Spleen (tissue), 11 donors: ENCODE results near the gene FYB1. TPM values are rescaled to one million over a fixed set of nuclear protein-coding genes. Genes with fewer than 3 reads are reported as not detected.

Experiments
- DNase-seq: peaks from one replicate; pipeline ENCODE4 v3.0.0-alpha.2; 2020
- H3K27ac ChIP-seq, 8 donors: fragments of 200-600 bp; sonication (generic) in 7 of 8; 1 replicate in 4 of 8; 2 replicates in 4 of 8; pipeline versions ENCODE4 v1.5.0 to v1.8.0; 2016 to 2021; ENCODE audit warnings: inconsistent platforms in 4 of 8, mild to moderate bottlenecking in 4 of 8, moderate library complexity in 1 of 8
- H3K27me3 ChIP-seq, 7 donors: fragments of 200-600 bp; sonication (generic) in 6 of 7; replicated peaks in 1 of 7; 1 replicate in 4 of 7; 2 replicates in 3 of 7; pipeline versions ENCODE4 v1.5.0 to v1.8.0; 2016 to 2021; ENCODE audit warnings: inconsistent platforms in 3 of 7, mild to moderate bottlenecking in 1 of 7
- H3K36me3 ChIP-seq, 6 donors: fragments of 200-600 bp; sonication (generic) in 5 of 6; 1 replicate in 4 of 6; 2 replicates in 2 of 6; pipeline versions ENCODE4 v1.5.0 to v1.8.0; 2016 to 2021; ENCODE audit warnings: inconsistent platforms in 2 of 6
- H3K4me1 ChIP-seq, 6 donors: fragments of 200-600 bp; sonication (generic) in 5 of 6; 1 replicate in 3 of 6; 2 replicates in 3 of 6; pipeline versions ENCODE4 v1.5.0 to v1.8.0; 2016 to 2021; ENCODE audit warnings: inconsistent platforms in 3 of 6
- H3K4me3 ChIP-seq, 8 donors: fragments of 200-600 bp; sonication (generic) in 7 of 8; 1 replicate in 4 of 8; 2 replicates in 4 of 8; pipeline versions ENCODE4 v1.5.0 to v1.8.0; 2016 to 2021; ENCODE audit warnings: inconsistent platforms in 4 of 8, mild to moderate bottlenecking in 4 of 8, moderate library complexity in 2 of 8
- H3K9me3 ChIP-seq, 8 donors: fragments of 200-600 bp; sonication (generic) in 7 of 8; 1 replicate in 4 of 8; 2 replicates in 4 of 8; pipeline versions ENCODE4 v1.5.0 to v1.8.0; 2016 to 2021; ENCODE audit warnings: inconsistent platforms in 4 of 8
- POLR2A ChIP-seq, 3 donors: fragments of 450-650 bp; IDR thresholded peaks; one replicate each; pipeline ENCODE4 v1.5.1; 2017; ENCODE audit warnings: antibody characterized with exemption in 3 of 3, mild to moderate bottlenecking in 1 of 3
- POLR2AphosphoS5 ChIP-seq, 3 donors: sonication (generic); formaldehyde crosslinking; IDR thresholded peaks; one replicate each; pipeline ENCODE4 v1.5.1; 2017; ENCODE audit warnings: antibody characterized with exemption in 3 of 3
- WGBS, 5 donors: extraction: QIAGEN DNeasy Blood & Tissue Kit in 3 of 5; methylation state at CpG; one replicate each; pipeline versions ENCODE4 v1.1.5 to v1.1.7; 2013 to 2018; 5-methylcytosine and 5-hydroxymethylcytosine counted together
- intact Hi-C: fragments of 100-400 bp; cut with DNase I; formaldehyde crosslinking; loops from one replicate; pipeline ENCODE4 v1.15.0; 2023; ENCODE audit warnings: low total_unique reads
- polyA plus RNA-seq, 3 donors: library from polyadenylated mRNA; stranded (reverse); fragments of 200-250 nt; gene quantifications; one replicate each; pipeline ENCODE4 v1.2.1, GENCODE V29; 2013
- total RNA-seq, 7 donors: library from RNA; depleted of rRNA in 3 of 7; stranded (reverse); fragments of >200 nt in 3 of 7; fragmentation: NEBNext Ultra II Directional in 4 of 7; extraction: Animal tissue kit (Norgen Biotek cat#: 25700) in 4 of 7; gene quantifications; one replicate each; pipeline versions ENCODE4 v1.1.0 to v1.2.1, GENCODE V29; 2016 to 2021
- TF ChIP-seq, protein P1 (sequence below), 11 experiments: fragments of 200-600 bp in 7 of 11; fragments of 450-650 bp in 4 of 11; sonication (generic) in 4 of 11; IDR thresholded peaks in 8 of 11; conservative IDR thresholded peaks in 3 of 11; 1 replicate in 7 of 11; 2 replicates in 4 of 11; pipeline versions ENCODE4 v1.4.0 to v1.8.0; 2016 to 2021; ENCODE audit warnings: antibody characterized with exemption in 11 of 11, inconsistent platforms in 4 of 11, mild to moderate bottlenecking in 1 of 11
- donor health status: healthy with polysubstance abuse.
- donor health status: DM: no; HTN: no; CAD: no; lungs with moderate emphysema.
- donor health status: DM: no; HTN: no; CAD: no.
- donor health status: Bipolar disorder and iron deficiency.
- donor health status: healthy.
- donor health status: DM: no; HTN: no; CAD: no.
- donor health status: DM: yes; HTN: yes; CAD: no.

The FYB1 gene
- total and polyA plus RNA-seq, 10 donors: 21.0 to 287 (median 200) TPM

DNA sequence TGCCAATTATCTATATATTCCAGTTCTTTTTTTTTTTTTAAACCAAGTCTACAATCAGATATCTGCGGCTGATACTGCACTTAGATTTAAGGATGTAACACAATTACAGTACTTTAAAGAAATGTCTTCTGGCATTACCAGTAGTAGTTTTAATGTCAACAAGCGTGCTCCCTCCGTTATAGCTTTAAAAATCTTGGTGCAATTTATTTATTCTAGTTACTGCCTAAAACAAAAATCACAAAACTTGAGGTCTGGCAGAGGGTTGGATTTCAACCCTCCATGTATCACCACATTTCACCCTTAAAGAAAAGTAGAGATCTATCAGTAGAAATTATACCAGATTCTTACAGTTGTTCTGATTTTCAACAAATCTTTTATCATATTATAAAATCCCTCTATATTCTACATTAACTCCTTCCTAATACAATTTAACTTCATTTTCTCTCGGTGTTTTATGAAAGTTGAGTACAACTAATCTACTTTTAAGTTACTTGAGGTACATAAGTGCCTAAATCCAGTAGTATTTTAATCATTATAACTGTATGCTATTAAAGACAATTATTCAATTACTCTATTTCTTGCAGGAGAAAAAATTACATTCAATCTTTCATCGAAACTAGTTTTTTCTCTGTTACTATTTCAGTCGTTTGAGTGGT lies 143.1 kb downstream of the FYB1 start:
- H3K4me3 ChIP-seq: peak overlapping the region in 1 of 8 donors; percentile 51
- peaks cover 0 to 12% (median 0%) of the 10 kb centered on the region in 7 donors for H3K27me3 ChIP-seq
- TF ChIP-seq POLR2AphosphoS5 (IDR thresholded peaks at IDR 0.05) (no peak), POLR2A (IDR thresholded peaks at IDR 0.05) (no peak)
- TF ChIP-seq, protein P1, sequence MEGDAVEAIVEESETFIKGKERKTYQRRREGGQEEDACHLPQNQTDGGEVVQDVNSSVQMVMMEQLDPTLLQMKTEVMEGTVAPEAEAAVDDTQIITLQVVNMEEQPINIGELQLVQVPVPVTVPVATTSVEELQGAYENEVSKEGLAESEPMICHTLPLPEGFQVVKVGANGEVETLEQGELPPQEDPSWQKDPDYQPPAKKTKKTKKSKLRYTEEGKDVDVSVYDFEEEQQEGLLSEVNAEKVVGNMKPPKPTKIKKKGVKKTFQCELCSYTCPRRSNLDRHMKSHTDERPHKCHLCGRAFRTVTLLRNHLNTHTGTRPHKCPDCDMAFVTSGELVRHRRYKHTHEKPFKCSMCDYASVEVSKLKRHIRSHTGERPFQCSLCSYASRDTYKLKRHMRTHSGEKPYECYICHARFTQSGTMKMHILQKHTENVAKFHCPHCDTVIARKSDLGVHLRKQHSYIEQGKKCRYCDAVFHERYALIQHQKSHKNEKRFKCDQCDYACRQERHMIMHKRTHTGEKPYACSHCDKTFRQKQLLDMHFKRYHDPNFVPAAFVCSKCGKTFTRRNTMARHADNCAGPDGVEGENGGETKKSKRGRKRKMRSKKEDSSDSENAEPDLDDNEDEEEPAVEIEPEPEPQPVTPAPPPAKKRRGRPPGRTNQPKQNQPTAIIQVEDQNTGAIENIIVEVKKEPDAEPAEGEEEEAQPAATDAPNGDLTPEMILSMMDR (IDR thresholded peaks at IDR 0.05 in 8 of 11, conservative IDR thresholded peaks at IDR 0.05 in 3 of 11): no peak
- no peaks in the 10 kb centered on the region for H3K9me3 ChIP-seq
- H3K36me3 ChIP-seq: no peaks in the 10 kb centered on the region
- peak overlapping the region in 7 of 8 donors; percentile 41 to 100 (median 77) for H3K27ac ChIP-seq
- DNase-seq: no peak
- peaks cover 19 to 62% (median 46%) of the 10 kb centered on the region in 6 donors for H3K4me1 ChIP-seq
- intact Hi-C loops: no loop called here
- WGBS, 5 donors: 66 to 78% (median 74%) methylated on average over 6 of the region's 6 CpGs

- H3K9me3 ChIP-seq: no peaks in the 10 kb centered on the region
- peaks cover 0 to 2% (median 0%) of the 10 kb centered on the region in 7 donors for H3K27me3 ChIP-seq
- WGBS, 5 donors: 0 to 1% (median 0%) methylated on average over 41 to 94 of the region's 94 CpGs
- H3K4me1 ChIP-seq: peaks cover 24 to 72% (median 52%) of the 10 kb centered on the region in 6 donors
- TF ChIP-seq POLR2A (IDR thresholded peaks at IDR 0.05) (peak in 2 of 3 donors; percentile 2 to 71), POLR2AphosphoS5 (IDR thresholded peaks at IDR 0.05) (peak; percentile 89 to 97 (median 94))
- TF ChIP-seq, protein P1 (IDR thresholded peaks at IDR 0.05 in 8 of 11, conservative IDR thresholded peaks at IDR 0.05 in 3 of 11): peak in 1 of 11 experiments; percentile 11
- peak within 1 kb of the TSS; percentile 97 to 100 (median 99) for H3K27ac ChIP-seq
- intact Hi-C loops: no loop called here
- peak within 1 kb of the TSS; percentile 66 to 91 (median 84) for H3K4me3 ChIP-seq
- DNase-seq: peak; percentile 98
- H3K36me3 ChIP-seq: peaks cover 0 to 8% (median 1%) of the 10 kb centered on the region in 6 donors
These were observed 145.1 kb downstream of the FYB1 start, which contains the start of gene RICTOR for GRCh38 chr5:39074017-39074814. Gene RICTOR, minus strand, starts transcription at chr5:39074399. Its CDS starts 22 bp downstream, at chr5:39074377.

DNA sequence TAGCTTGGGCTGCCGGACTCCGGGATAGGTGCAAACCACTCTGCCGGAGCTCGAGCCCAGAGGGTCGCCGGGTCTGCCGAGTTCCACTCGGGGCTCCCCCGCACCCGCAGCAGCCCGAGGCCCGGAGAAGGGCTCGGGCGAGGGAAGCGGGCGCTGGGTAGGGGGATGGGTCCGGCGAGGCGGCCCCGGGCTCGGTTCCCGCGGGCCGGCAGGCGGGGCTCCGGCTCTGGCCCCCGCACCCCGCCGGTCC lies 145.7 kb downstream of the FYB1 start:
- H3K27ac ChIP-seq: peak overlapping the region; percentile 97 to 100 (median 99)
- peaks cover 24 to 77% (median 52%) of the 10 kb centered on the region in 6 donors for H3K4me1 ChIP-seq
- H3K27me3 ChIP-seq: no peaks in the 10 kb centered on the region
- intact Hi-C loops: no loop called here
- H3K36me3 ChIP-seq: peaks cover 0 to 14% (median 1%) of the 10 kb centered on the region in 6 donors
- no peaks in the 10 kb centered on the region for H3K9me3 ChIP-seq
- peak overlapping the region; percentile 66 to 91 (median 84) for H3K4me3 ChIP-seq
- WGBS, 5 donors: 0% methylated on average over 9 to 29 of the region's 29 CpGs; no CpG with 5 or more reads in 1 of the 5 donors
- TF ChIP-seq POLR2A (IDR thresholded peaks at IDR 0.05) (no peak), POLR2AphosphoS5 (IDR thresholded peaks at IDR 0.05) (peak in 1 of 3 donors; percentile 32)
- TF ChIP-seq, protein P1 (IDR thresholded peaks at IDR 0.05 in 8 of 11, conservative IDR thresholded peaks at IDR 0.05 in 3 of 11): peak in 1 of 11 experiments; percentile 16
- peak; percentile 92 for DNase-seq
